Mesenchymal stem cell (in vitro differentiated cells and primary cell): ENCODE data around the gene PAX2.

Experiments
- DNase-seq: peaks from one replicate; pipeline ENCODE4 v3.0.0-alpha.2; 2013
- H2AFZ ChIP-seq: one replicate; pipeline ENCODE4 v1.6.1; 2013; ENCODE audit warnings: low read depth, mild to moderate bottlenecking, control low read depth, inconsistent platforms, low read length, moderate library complexity
- H2AK5ac ChIP-seq: 2 replicates; pipeline ENCODE4 v1.6.1; 2013; ENCODE audit warnings: low read length, moderate library complexity, mild to moderate bottlenecking, inconsistent platforms; ENCODE audit not compliant: severe bottlenecking
- H2BK120ac ChIP-seq: one replicate; pipeline ENCODE4 v1.6.1; 2013; ENCODE audit warnings: low read depth, mild to moderate bottlenecking, inconsistent platforms, low read length, moderate library complexity
- H2BK12ac ChIP-seq, 2 experiments: one replicate each; pipeline ENCODE4 v1.6.1; 2013; ENCODE audit warnings: inconsistent platforms in 2 of 2, low read length in 2 of 2, mild to moderate bottlenecking in 2 of 2, moderate library complexity in 2 of 2, control low read depth in 1 of 2
- H2BK15ac ChIP-seq: one replicate; pipeline ENCODE4 v1.6.1; 2013; ENCODE audit warnings: mild to moderate bottlenecking, low read depth, inconsistent platforms; ENCODE audit not compliant: poor library complexity, severe bottlenecking
- H2BK5ac ChIP-seq: 2 replicates; pipeline ENCODE4 v1.6.1; 2013; ENCODE audit warnings: low read depth, mild to moderate bottlenecking, low read length, control low read depth, inconsistent platforms; ENCODE audit not compliant: poor library complexity, severe bottlenecking
- H3K14ac ChIP-seq, 2 experiments: one replicate each; pipeline ENCODE4 v1.6.1; 2013; ENCODE audit warnings: inconsistent platforms in 2 of 2, low read length in 2 of 2, control low read depth in 1 of 2, mild to moderate bottlenecking in 1 of 2, moderate library complexity in 1 of 2
- H3K18ac ChIP-seq, 2 experiments: one replicate each; pipeline ENCODE4 v1.6.1; 2013; ENCODE audit warnings: inconsistent platforms in 2 of 2, low read length in 2 of 2, control low read depth in 1 of 2, low read depth in 1 of 2, mild to moderate bottlenecking in 1 of 2
- H3K23ac ChIP-seq, 2 experiments: one replicate each; pipeline ENCODE4 v1.6.1; 2013; ENCODE audit warnings: inconsistent platforms in 2 of 2, low read length in 2 of 2, mild to moderate bottlenecking in 2 of 2, moderate library complexity in 2 of 2, control low read depth in 1 of 2
- H3K27ac ChIP-seq: 2 replicates; pipeline ENCODE4 v1.5.1; 2013; ENCODE audit warnings: mild to moderate bottlenecking, moderate library complexity, low read length, control low read depth, inconsistent platforms; ENCODE audit not compliant: poor library complexity, severe bottlenecking
- H3K27me3 ChIP-seq, 2 experiments: 2 replicates each; pipeline versions ENCODE4 v1.6.1 to v1.7.0; 2013; ENCODE audit warnings: low read length in 2 of 2, mild to moderate bottlenecking in 2 of 2, moderate library complexity in 2 of 2, control low read depth in 1 of 2, inconsistent platforms in 1 of 2; ENCODE audit not compliant: control insufficient read depth in 1 of 2, insufficient read depth in 1 of 2
- H3K36me3 ChIP-seq, 2 experiments: 2 replicates each; pipeline versions ENCODE4 v1.6.1 to v1.7.0; 2013; ENCODE audit warnings: low read length in 2 of 2, control low read depth in 1 of 2, inconsistent platforms in 1 of 2, low read depth in 1 of 2, mild to moderate bottlenecking in 1 of 2; ENCODE audit not compliant: insufficient read depth in 2 of 2, control insufficient read depth in 1 of 2
- H3K4ac ChIP-seq, 2 experiments: one replicate each; pipeline ENCODE4 v1.6.1; 2013; ENCODE audit warnings: inconsistent platforms in 2 of 2, low read length in 2 of 2, mild to moderate bottlenecking in 2 of 2, moderate library complexity in 2 of 2, control low read depth in 1 of 2, low read depth in 1 of 2
- H3K4me1 ChIP-seq: 2 replicates; pipeline ENCODE4 v1.6.1; 2013; ENCODE audit warnings: low read depth, low read length, control low read depth; ENCODE audit not compliant: control insufficient read depth, insufficient read depth
- H3K4me2 ChIP-seq: 2 replicates; pipeline ENCODE4 v1.6.1; 2013; ENCODE audit warnings: low read length, mild to moderate bottlenecking, inconsistent platforms; ENCODE audit not compliant: poor library complexity, severe bottlenecking
- H3K4me3 ChIP-seq, 2 experiments: 2 replicates each; pipeline versions ENCODE4 v1.5.1 to v1.7.0; 2013; ENCODE audit warnings: low read length in 2 of 2, mild to moderate bottlenecking in 2 of 2, control low read depth in 1 of 2, low read depth in 1 of 2; ENCODE audit not compliant: insufficient read depth in 1 of 2
- H3K79me1 ChIP-seq: replicated peaks from 2 replicates; pipeline ENCODE4 v1.6.1; 2013; ENCODE audit warnings: mild to moderate bottlenecking, control low read depth, low read length, inconsistent platforms; ENCODE audit not compliant: poor library complexity, severe bottlenecking
- H3K9ac ChIP-seq: 2 replicates; pipeline ENCODE4 v1.7.0; 2013; ENCODE audit warnings: mild to moderate bottlenecking, low read length, moderate library complexity
- H3K9me3 ChIP-seq: 2 replicates; pipeline ENCODE4 v1.7.0; 2013; ENCODE audit warnings: mild to moderate bottlenecking, low read length; ENCODE audit not compliant: control insufficient read depth
- H4K8ac ChIP-seq: one replicate; pipeline ENCODE4 v1.6.1; 2013; ENCODE audit warnings: inconsistent platforms, mild to moderate bottlenecking, low read length, moderate library complexity
- H4K91ac ChIP-seq: one replicate; pipeline ENCODE4 v1.6.1; 2013; ENCODE audit warnings: mild to moderate bottlenecking, low read length, inconsistent platforms
- WGBS: methylation state at CpG from one replicate; pipeline ENCODE4 v1.1.7; 2013; ENCODE audit warnings: mixed read lengths; 5-methylcytosine and 5-hydroxymethylcytosine counted together

The PAX2 gene

DNA sequence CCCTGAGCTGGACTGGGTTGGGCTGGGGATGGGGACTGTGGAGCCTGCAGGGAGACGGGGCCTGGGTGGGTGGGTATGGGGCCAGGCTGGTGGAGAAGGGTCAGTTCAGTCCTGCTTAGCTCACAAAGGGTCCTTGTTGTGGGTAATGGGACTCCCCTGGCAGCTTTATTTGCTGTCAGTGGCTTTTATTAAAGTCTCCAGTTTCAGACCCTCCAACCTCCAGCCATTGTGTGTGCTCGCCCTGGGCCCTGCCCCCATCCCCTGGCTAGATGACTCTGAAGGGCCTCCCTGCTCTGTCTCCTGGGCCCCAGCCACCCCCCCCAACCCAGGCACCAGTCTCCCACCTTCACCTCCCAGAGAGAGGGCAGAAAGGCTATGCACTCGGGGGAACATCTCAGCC lies 123.0 kb downstream of the PAX2 start:
- H2AK5ac ChIP-seq: no peak overlapping the region
- no peak overlapping the region for H3K4me3 ChIP-seq
- H3K14ac ChIP-seq: no peak overlapping the region
- peaks cover 15% of the 10 kb centered on the region for H3K4me1 ChIP-seq
- no peak overlapping the region for H2BK12ac ChIP-seq
- H3K4ac ChIP-seq: no peak overlapping the region
- no peak overlapping the region for H3K18ac ChIP-seq
- no peak overlapping the region for H3K9ac ChIP-seq
- H2AFZ ChIP-seq: no peak overlapping the region
- H2BK15ac ChIP-seq: no peak overlapping the region
- H2BK120ac ChIP-seq: no peak overlapping the region
- H3K79me1 ChIP-seq: no peaks in the 10 kb centered on the region
- 71% methylated on average over 3 of the region's 3 CpGs for WGBS
- no peak overlapping the region for H4K8ac ChIP-seq
- no peak overlapping the region for H3K27ac ChIP-seq
- H3K36me3 ChIP-seq: no peaks in the 10 kb centered on the region
- DNase-seq: no peak
- no peak overlapping the region for H3K23ac ChIP-seq
- no peak overlapping the region for H4K91ac ChIP-seq
- H2BK5ac ChIP-seq: no peak overlapping the region
- H3K9me3 ChIP-seq: no peaks in the 10 kb centered on the region
- peaks cover 53 to 74% of the 10 kb centered on the region in 2 experiments for H3K27me3 ChIP-seq
- no peak overlapping the region for H3K4me2 ChIP-seq

DNA sequence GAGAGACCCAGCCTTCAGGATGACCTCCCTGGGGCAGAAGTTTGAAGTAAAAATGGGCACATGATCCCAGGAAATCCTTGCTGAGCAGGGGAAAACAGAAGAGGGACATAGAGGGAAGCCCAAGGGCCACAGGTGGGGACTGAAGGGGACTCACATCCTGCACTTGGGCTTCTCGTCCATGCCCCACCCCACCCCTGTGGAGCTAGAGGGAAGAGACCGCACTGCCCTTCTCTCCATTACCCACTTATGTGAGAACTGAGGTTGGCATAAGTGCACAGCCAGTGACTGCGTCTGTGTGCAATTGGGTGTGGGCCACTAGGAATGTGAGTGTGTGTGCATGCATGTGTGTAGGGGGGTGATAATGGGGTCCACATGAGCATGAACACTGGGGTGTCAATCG lies 124.0 kb downstream of the PAX2 start:
- Histone ChIP-seq H2BK120ac (no peak overlapping the region), H3K4ac (no peak overlapping the region), H3K18ac (no peak overlapping the region), H3K36me3 (no peaks in the 10 kb centered on the region), H3K23ac (no peak overlapping the region), H3K4me1 (peaks cover 21% of the 10 kb centered on the region), H3K4me2 (no peak overlapping the region), H3K79me1 (no peaks in the 10 kb centered on the region), H3K27ac (no peak overlapping the region), H2BK15ac (no peak overlapping the region), H3K27me3 (peaks cover 47 to 73% of the 10 kb centered on the region in 2 experiments), H3K14ac (no peak overlapping the region), H2AK5ac (no peak overlapping the region), H3K9ac (no peak overlapping the region), H2BK12ac (no peak overlapping the region), H3K9me3 (no peaks in the 10 kb centered on the region), H4K91ac (no peak overlapping the region), H2AFZ (no peak overlapping the region), H4K8ac (no peak overlapping the region), H3K4me3 (no peak overlapping the region), H2BK5ac (no peak overlapping the region)
- DNase-seq: no peak
- 84% methylated on average over 4 of the region's 4 CpGs for WGBS

- Histone ChIP-seq H3K14ac (no peak overlapping the region), H3K18ac (no peak overlapping the region), H3K36me3 (no peaks in the 10 kb centered on the region), H2AFZ (no peak overlapping the region), H3K27me3 (peaks cover 21 to 70% of the 10 kb centered on the region in 2 experiments), H2BK12ac (no peak overlapping the region), H3K23ac (no peak overlapping the region), H3K27ac (no peak overlapping the region), H4K91ac (peak overlapping the region; percentile 27), H3K4me1 (peaks cover 24% of the 10 kb centered on the region), H2AK5ac (no peak overlapping the region), H3K4me3 (no peak overlapping the region), H3K4ac (no peak overlapping the region), H2BK120ac (no peak overlapping the region), H3K79me1 (no peaks in the 10 kb centered on the region), H3K4me2 (no peak overlapping the region), H2BK5ac (no peak overlapping the region), H2BK15ac (no peak overlapping the region), H3K9me3 (no peaks in the 10 kb centered on the region), H4K8ac (no peak overlapping the region), H3K9ac (no peak overlapping the region)
- DNase-seq: no peak
- WGBS: 64% methylated on average over 11 of the region's 11 CpGs
Observed at GRCh38 chr10:100872034-100872791, 126.8 kb downstream of the PAX2 start.

GRCh38 chr10:100873146-100873826 lies 127.9 kb downstream of the PAX2 start:
- WGBS: 32% methylated on average over 6 of the region's 7 CpGs
- Histone ChIP-seq H4K91ac (peak overlapping the region; percentile 35), H2BK15ac (no peak overlapping the region), H3K27ac (no peak overlapping the region), H2AFZ (no peak overlapping the region), H3K4me2 (no peak overlapping the region), H2BK12ac (no peak overlapping the region), H3K4ac (no peak overlapping the region), H3K14ac (no peak overlapping the region), H3K36me3 (no peaks in the 10 kb centered on the region), H3K27me3 (peaks cover 11 to 70% of the 10 kb centered on the region in 2 experiments), H2BK120ac (no peak overlapping the region), H3K9ac (no peak overlapping the region), H3K79me1 (no peaks in the 10 kb centered on the region), H4K8ac (no peak overlapping the region), H2AK5ac (no peak overlapping the region), H3K9me3 (no peaks in the 10 kb centered on the region), H3K4me1 (peaks cover 25% of the 10 kb centered on the region), H2BK5ac (no peak overlapping the region), H3K4me3 (no peak overlapping the region), H3K18ac (no peak overlapping the region), H3K23ac (no peak overlapping the region)
- no peak for DNase-seq
